Cardiac muscle cell (in vitro differentiated cells and primary cell): Measurements from ENCODE around the gene LYZL1. TPM values are rescaled to one million over a fixed set of nuclear protein-coding genes. Genes with fewer than 3 reads are reported as not detected.
A peak's percentile ranks its signal among the peaks of the same experiment; 100 is the strongest.
"Not testable (repeated sequence)": the region's sequence is repeated elsewhere in the genome, so short reads cannot be mapped to it uniquely, and the experiment has no call there.

ENCODE experiments used
- DNase-seq, 2 donors: peaks; one replicate each; pipeline versions ENCODE4 v3.0.0 to v3.0.0-alpha.2; 2010 to 2017; ENCODE audit warnings: low read depth in 1 of 2, low spot score in 1 of 2
- H3K27ac ChIP-seq: fragments of 200-600 bp; sonication (generic); 2 replicates; pipeline ENCODE4 v1.5.1; 2016
- H3K27me3 ChIP-seq: fragments of 200-600 bp; sonication (generic); 2 replicates; pipeline ENCODE4 v1.6.0; 2016; ENCODE audit warnings: control low read depth
- H3K36me3 ChIP-seq: fragments of 200-600 bp; sonication (generic); 2 replicates; pipeline ENCODE4 v1.5.1; 2016; ENCODE audit warnings: control low read depth
- H3K4me1 ChIP-seq: fragments of 200-600 bp; sonication (generic); 2 replicates; pipeline ENCODE4 v1.8.1; 2017; ENCODE audit warnings: low read depth, mild to moderate bottlenecking, mixed run types
- H3K4me3 ChIP-seq: fragments of 200-600 bp; sonication (generic); 2 replicates; pipeline ENCODE4 v1.5.1; 2016; ENCODE audit warnings: mild to moderate bottlenecking
- H3K9me3 ChIP-seq: fragments of 200-600 bp; sonication (generic); 2 replicates; pipeline ENCODE4 v1.5.1; 2017; ENCODE audit warnings: low read depth, mild to moderate bottlenecking, control low read depth
- CTCF ChIP-seq: IDR thresholded peaks from 2 replicates; pipeline ENCODE4 v1.5.1; 2012; ENCODE audit warnings: low read depth, mild to moderate bottlenecking, low read length
- polyA plus RNA-seq: library from polyadenylated mRNA; unstranded; fragments of >200 nt; fragmentation: Nextera tagmentation; extraction: Ambion mirVana; gene quantifications from 2 replicates; pipeline ENCODE4 v1.2.1, GENCODE V29; 2016
- total RNA-seq: library from RNA; depleted of rRNA; stranded (reverse); fragments of >200 nt; gene quantifications from 2 replicates; pipeline ENCODE4 v1.2.3, GENCODE V29; 2016

Gene LYZL1
- total and polyA plus RNA-seq, 2 experiments from 2014 or later: 0.17 TPM; not detected in 1

GRCh38 chr10:29301359-29301910 lies 12.6 kb downstream of the LYZL1 start:
- Histone ChIP-seq H3K4me1 (peaks cover 19% of the 10 kb centered on the region), H3K4me3 (no peak overlapping the region), H3K36me3 (no peaks in the 10 kb centered on the region), H3K27me3 (no peaks in the 10 kb centered on the region), H3K27ac (no peak overlapping the region), H3K9me3 (no peaks in the 10 kb centered on the region)
- DNase-seq: no peak
- no peak for TF ChIP-seq CTCF

GRCh38 chr10:29302499-29302898 lies 13.6 kb downstream of the LYZL1 start:
- no peak for TF ChIP-seq CTCF
- no peaks in the 10 kb centered on the region for H3K9me3 ChIP-seq
- no peak for DNase-seq
- no peak overlapping the region for H3K4me3 ChIP-seq
- H3K36me3 ChIP-seq: no peaks in the 10 kb centered on the region
- no peak overlapping the region for H3K27ac ChIP-seq
- no peaks in the 10 kb centered on the region for H3K27me3 ChIP-seq
- H3K4me1 ChIP-seq: peaks cover 19% of the 10 kb centered on the region

GRCh38 chr10:29304264-29304994 lies 15.6 kb downstream of the LYZL1 start:
- Histone ChIP-seq H3K27me3 (no peaks in the 10 kb centered on the region), H3K4me3 (no peak overlapping the region), H3K36me3 (no peaks in the 10 kb centered on the region), H3K9me3 (no peaks in the 10 kb centered on the region), H3K27ac (peak overlapping the region; percentile 70), H3K4me1 (peaks cover 19% of the 10 kb centered on the region)
- peak; percentile 81 to 87 for DNase-seq
- peak; percentile 77 for TF ChIP-seq CTCF

GRCh38 chr10:29304995-29305335 lies 16.1 kb downstream of the LYZL1 start:
- TF ChIP-seq CTCF: no peak
- peak overlapping the region; percentile 70 for H3K27ac ChIP-seq
- DNase-seq: no peak
- peaks cover 19% of the 10 kb centered on the region for H3K4me1 ChIP-seq
- no peak overlapping the region for H3K4me3 ChIP-seq
- no peaks in the 10 kb centered on the region for H3K27me3 ChIP-seq
- no peaks in the 10 kb centered on the region for H3K36me3 ChIP-seq
- no peaks in the 10 kb centered on the region for H3K9me3 ChIP-seq

GRCh38 chr10:29306688-29307087 lies 17.8 kb downstream of the LYZL1 start:
- TF ChIP-seq CTCF: no peak
- no peaks in the 10 kb centered on the region for H3K36me3 ChIP-seq
- H3K27ac ChIP-seq: no peak overlapping the region
- peaks cover 19% of the 10 kb centered on the region for H3K4me1 ChIP-seq
- no peak overlapping the region for H3K4me3 ChIP-seq
- DNase-seq: no peak
- H3K9me3 ChIP-seq: no peaks in the 10 kb centered on the region
- no peaks in the 10 kb centered on the region for H3K27me3 ChIP-seq

- not testable (repeated sequence) for H3K9me3 ChIP-seq, H3K27ac ChIP-seq, H3K27me3 ChIP-seq, DNase-seq, H3K4me3 ChIP-seq, H3K36me3 ChIP-seq
- peaks cover 19% of the 10 kb centered on the region for H3K4me1 ChIP-seq
These were observed 19.3 kb downstream of the LYZL1 start for GRCh38 chr10:29308142-29308541.
